ENCODE results near the gene SMTNL2.

SMTNL2 gene

DNA sequence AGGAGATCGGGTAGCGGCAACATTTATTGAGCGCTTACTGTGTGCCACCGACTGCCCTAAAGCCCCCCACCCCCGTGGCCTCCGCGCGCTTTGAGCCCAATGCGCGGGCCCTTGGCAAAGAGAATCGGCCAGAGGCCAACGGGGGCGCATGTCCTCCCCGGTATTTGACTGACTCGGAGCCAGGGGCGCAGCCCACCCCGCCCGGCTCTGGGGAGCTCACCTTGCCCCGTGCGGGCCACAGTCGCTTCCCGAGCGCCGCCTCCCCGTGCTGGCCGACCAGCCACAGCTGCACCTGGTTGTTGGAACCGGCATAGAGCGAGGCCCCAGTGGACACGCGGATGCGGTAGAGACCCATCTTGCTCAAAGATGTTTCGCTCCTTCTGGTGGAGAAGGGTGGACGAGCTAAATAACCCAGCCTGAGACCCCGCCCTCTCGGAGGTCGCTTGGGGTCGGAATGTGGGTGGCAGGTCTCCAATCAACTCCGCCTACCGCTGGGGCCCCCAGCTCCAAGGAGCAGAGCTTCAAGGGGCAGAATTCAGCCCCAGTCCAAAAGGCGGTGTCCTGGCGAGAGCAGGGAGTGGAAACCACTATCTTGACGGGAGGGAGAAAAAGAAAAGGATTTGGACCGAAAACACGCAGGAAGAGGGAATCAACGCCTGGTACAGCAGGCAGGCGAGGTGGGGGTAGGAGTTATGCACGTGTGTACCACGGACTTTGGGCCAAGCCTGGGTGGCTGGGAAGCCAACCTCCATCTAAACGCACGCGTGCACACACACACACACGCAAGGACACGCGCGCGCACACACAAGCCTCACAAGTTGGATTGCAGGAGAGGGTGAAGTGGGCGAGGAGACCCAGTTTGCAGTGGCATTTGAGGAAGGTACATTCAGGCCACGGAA lies 57.2 kb downstream of the SMTNL2 start, which contains the start of gene ALOX15:
TSS of gene ALOX15 (minus strand) at position 382 of the 899 bp plus-strand sequence. CDS start at position 355, 27 bp downstream.
- Histone ChIP-seq H3K9me2 (ENCODE audit: low read depth, low read length) (no peaks in the 10 kb centered on the region), H3K79me2 (ENCODE audit: insufficient read depth, low read length) (no peaks in the 10 kb centered on the region), H4K20me1 (ENCODE audit: insufficient read depth, low read length) (no peaks in the 10 kb centered on the region), H3K27ac (ENCODE audit: low read depth, low read length, poor library complexity, severe bottlenecking) (no peak within 1 kb of the TSS), H3K9ac (ENCODE audit: low read length) (no peak within 1 kb of the TSS), H2AFZ (ENCODE audit: low read length) (no peak within 1 kb of the TSS), H3K27me3 (ENCODE audit: insufficient read depth, low read length) (peaks cover 13% of the 10 kb centered on the region; the same call in 1 of the 2 replicates), H3K4me1 (ENCODE audit: insufficient read depth, low read length, severe bottlenecking) (peaks cover 3% of the 10 kb centered on the region), H3K4me3 (ENCODE audit: low read depth, low read length, poor library complexity, severe bottlenecking) (no peak within 1 kb of the TSS), H3K4me2 (ENCODE audit: low read length) (no peak within 1 kb of the TSS), H3K9me3 (ENCODE audit: low read length) (no peaks in the 10 kb centered on the region), H3F3A (ENCODE audit: insufficient read depth, low read length) (no peaks in the 10 kb centered on the region), H3K36me3 (ENCODE audit: insufficient read depth, low read length) (no peaks in the 10 kb centered on the region)
- TF ChIP-seq, protein P1, sequence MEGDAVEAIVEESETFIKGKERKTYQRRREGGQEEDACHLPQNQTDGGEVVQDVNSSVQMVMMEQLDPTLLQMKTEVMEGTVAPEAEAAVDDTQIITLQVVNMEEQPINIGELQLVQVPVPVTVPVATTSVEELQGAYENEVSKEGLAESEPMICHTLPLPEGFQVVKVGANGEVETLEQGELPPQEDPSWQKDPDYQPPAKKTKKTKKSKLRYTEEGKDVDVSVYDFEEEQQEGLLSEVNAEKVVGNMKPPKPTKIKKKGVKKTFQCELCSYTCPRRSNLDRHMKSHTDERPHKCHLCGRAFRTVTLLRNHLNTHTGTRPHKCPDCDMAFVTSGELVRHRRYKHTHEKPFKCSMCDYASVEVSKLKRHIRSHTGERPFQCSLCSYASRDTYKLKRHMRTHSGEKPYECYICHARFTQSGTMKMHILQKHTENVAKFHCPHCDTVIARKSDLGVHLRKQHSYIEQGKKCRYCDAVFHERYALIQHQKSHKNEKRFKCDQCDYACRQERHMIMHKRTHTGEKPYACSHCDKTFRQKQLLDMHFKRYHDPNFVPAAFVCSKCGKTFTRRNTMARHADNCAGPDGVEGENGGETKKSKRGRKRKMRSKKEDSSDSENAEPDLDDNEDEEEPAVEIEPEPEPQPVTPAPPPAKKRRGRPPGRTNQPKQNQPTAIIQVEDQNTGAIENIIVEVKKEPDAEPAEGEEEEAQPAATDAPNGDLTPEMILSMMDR (IDR thresholded peaks at IDR 0.05; ENCODE audit: low read length) = no peak
- TF ChIP-seq EZH2 (IDR thresholded peaks at IDR 0.05; ENCODE audit: borderline replicate concordance, low read length) = no peak

DNA sequence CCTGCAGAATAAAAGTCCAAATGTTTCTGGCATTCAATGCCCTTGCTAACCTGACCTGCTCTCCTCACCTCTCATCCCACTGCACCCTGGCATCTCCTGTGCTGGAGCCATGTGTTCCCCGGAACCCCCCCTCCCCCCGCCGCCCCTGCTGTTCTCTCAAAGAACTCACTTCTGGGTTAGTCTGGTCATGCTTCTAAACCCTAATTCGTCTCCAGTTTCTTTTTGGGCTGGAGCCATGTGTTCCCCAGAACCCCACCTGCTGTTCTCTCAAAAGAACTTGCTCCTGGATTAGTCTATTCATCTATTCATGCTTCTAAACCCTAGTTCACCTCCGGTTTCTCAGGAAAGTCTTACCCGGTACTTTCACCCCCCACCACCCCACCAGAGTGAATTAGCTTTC lies 58.0 kb downstream of the SMTNL2 start:
- Histone ChIP-seq H3K36me3 (ENCODE audit: insufficient read depth, low read length) (no peaks in the 10 kb centered on the region), H3K9me3 (ENCODE audit: low read length) (no peaks in the 10 kb centered on the region), H3F3A (ENCODE audit: insufficient read depth, low read length) (no peaks in the 10 kb centered on the region), H3K27me3 (ENCODE audit: insufficient read depth, low read length) (peaks cover 9% of the 10 kb centered on the region; the same call in 1 of the 2 replicates), H3K79me2 (ENCODE audit: insufficient read depth, low read length) (no peaks in the 10 kb centered on the region), H3K27ac (ENCODE audit: low read depth, low read length, poor library complexity, severe bottlenecking) (no peak overlapping the region), H3K4me2 (ENCODE audit: low read length) (no peak overlapping the region), H3K4me3 (ENCODE audit: low read depth, low read length, poor library complexity, severe bottlenecking) (no peak overlapping the region), H3K4me1 (ENCODE audit: insufficient read depth, low read length, severe bottlenecking) (no peaks in the 10 kb centered on the region), H3K9me2 (ENCODE audit: low read depth, low read length) (no peaks in the 10 kb centered on the region), H2AFZ (ENCODE audit: low read length) (no peak overlapping the region), H3K9ac (ENCODE audit: low read length) (no peak overlapping the region), H4K20me1 (ENCODE audit: insufficient read depth, low read length) (no peaks in the 10 kb centered on the region)
- TF ChIP-seq EZH2 (IDR thresholded peaks at IDR 0.05; ENCODE audit: borderline replicate concordance, low read length) = no peak
- TF ChIP-seq, protein P1 (IDR thresholded peaks at IDR 0.05; ENCODE audit: low read length) = no peak

DNA sequence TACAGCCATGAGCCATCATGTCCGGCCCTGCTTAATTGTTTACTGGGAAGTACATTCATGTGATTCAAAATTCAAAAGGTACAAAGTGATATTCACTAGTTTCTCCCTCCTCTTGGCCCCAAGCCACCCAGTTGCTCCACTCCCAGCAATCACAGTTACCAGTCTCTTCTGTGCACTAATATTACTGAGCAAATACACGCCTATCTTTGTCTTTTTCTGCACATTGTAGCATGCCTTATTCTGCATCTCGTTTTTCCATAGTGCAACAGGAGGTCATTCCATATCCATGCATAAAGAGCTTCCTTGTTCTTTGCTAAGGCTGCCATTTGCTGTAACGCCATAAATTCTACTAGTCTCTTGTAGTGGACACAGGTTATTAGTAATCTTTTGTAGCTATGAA lies 59.3 kb downstream of the SMTNL2 start:
- H3K4me1 ChIP-seq (ENCODE audit: insufficient read depth, low read length, severe bottlenecking) = no peaks in the 10 kb centered on the region
- no peaks in the 10 kb centered on the region for H3K9me2 ChIP-seq (ENCODE audit: low read depth, low read length)
- H4K20me1 ChIP-seq (ENCODE audit: insufficient read depth, low read length) = no peaks in the 10 kb centered on the region
- TF ChIP-seq, protein P1 (IDR thresholded peaks at IDR 0.05; ENCODE audit: low read length) = no peak
- no peak for TF ChIP-seq EZH2 (IDR thresholded peaks at IDR 0.05; ENCODE audit: borderline replicate concordance, low read length)
- H3F3A ChIP-seq (ENCODE audit: insufficient read depth, low read length) = no peaks in the 10 kb centered on the region
- no peak overlapping the region for H3K4me2 ChIP-seq (ENCODE audit: low read length)
- no peak overlapping the region for H3K27ac ChIP-seq (ENCODE audit: low read depth, low read length, poor library complexity, severe bottlenecking)
- H3K4me3 ChIP-seq (ENCODE audit: low read depth, low read length, poor library complexity, severe bottlenecking) = no peak overlapping the region
- no peaks in the 10 kb centered on the region for H3K79me2 ChIP-seq (ENCODE audit: insufficient read depth, low read length)
- H3K9me3 ChIP-seq (ENCODE audit: low read length) = no peaks in the 10 kb centered on the region
- no peaks in the 10 kb centered on the region for H3K36me3 ChIP-seq (ENCODE audit: insufficient read depth, low read length)
- H3K9ac ChIP-seq (ENCODE audit: low read length) = no peak overlapping the region
- H3K27me3 ChIP-seq (ENCODE audit: insufficient read depth, low read length) = peaks cover 8% of the 10 kb centered on the region; the same call in 1 of the 2 replicates
- H2AFZ ChIP-seq (ENCODE audit: low read length) = no peak overlapping the region

Measured in OCI-LY1 (cell line).